Brain microvascular endothelial cell (primary cell): ENCODE measurements around the gene ECM2.

Experiments
- DNase-seq: peaks from one replicate; pipeline ENCODE4 v3.0.0-alpha.2; 2020
- H3K27ac ChIP-seq: fragments of 250-450 bp; sonication (Bioruptor Pico); 2 replicates; pipeline ENCODE4 v1.5.1; 2020; ENCODE audit warnings: mild to moderate bottlenecking, moderate library complexity
- H3K27me3 ChIP-seq: fragments of 250-450 bp; sonication (Bioruptor Pico); replicated peaks from 2 replicates; pipeline ENCODE4 v1.5.1; 2020; ENCODE audit warnings: mild to moderate bottlenecking
- H3K36me3 ChIP-seq: fragments of 250-450 bp; sonication (Bioruptor Pico); replicated peaks from 2 replicates; pipeline ENCODE4 v1.5.1; 2020; ENCODE audit warnings: mild to moderate bottlenecking
- H3K4me3 ChIP-seq: 2 replicates; pipeline ENCODE4 v1.5.1; 2011; ENCODE audit warnings: low read depth, mild to moderate bottlenecking, control low read depth, low read length, moderate library complexity
- in situ Hi-C: cut with HindIII; loops from 2 replicates; pipeline ENCODE4 v1.10.0; 2017; ENCODE audit warnings: low sequenced_read_pairs, low pct_ligation_motif_present
- TF ChIP-seq, protein P1 (sequence below): IDR thresholded peaks from 2 replicates; pipeline ENCODE4 v1.5.1; 2011; ENCODE audit warnings: low read depth, mild to moderate bottlenecking, moderate library complexity, low read length, control low read depth, inconsistent platforms; ENCODE audit errors: missing control alignments

The ECM2 gene

DNA sequence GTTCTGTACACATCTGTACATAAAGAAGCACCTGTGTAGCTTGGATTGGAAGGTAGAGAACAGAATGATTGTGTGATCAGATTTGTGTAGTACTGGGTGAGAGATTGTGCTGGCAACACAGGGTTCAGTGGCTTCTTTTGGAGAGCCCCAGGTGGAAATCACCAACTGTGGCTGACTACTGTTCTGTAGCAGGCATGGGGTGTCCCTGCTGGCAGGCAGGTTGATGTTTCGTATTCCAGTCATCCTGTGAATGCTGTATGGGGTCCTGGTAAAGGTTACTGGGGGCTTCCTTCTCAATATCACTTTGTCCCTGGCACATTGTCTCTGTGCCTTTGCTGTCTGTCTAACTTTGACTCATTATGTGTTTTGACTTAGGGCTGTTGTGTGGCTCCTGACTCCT, 58.8 kb downstream of the ECM2 start:
- Histone ChIP-seq H3K27ac (no peak overlapping the region), H3K36me3 (no peaks in the 10 kb centered on the region), H3K27me3 (no peaks in the 10 kb centered on the region), H3K4me3 (no peak overlapping the region)
- in situ Hi-C loops, result no loop called here
- no peak for DNase-seq
- TF ChIP-seq, protein P1, sequence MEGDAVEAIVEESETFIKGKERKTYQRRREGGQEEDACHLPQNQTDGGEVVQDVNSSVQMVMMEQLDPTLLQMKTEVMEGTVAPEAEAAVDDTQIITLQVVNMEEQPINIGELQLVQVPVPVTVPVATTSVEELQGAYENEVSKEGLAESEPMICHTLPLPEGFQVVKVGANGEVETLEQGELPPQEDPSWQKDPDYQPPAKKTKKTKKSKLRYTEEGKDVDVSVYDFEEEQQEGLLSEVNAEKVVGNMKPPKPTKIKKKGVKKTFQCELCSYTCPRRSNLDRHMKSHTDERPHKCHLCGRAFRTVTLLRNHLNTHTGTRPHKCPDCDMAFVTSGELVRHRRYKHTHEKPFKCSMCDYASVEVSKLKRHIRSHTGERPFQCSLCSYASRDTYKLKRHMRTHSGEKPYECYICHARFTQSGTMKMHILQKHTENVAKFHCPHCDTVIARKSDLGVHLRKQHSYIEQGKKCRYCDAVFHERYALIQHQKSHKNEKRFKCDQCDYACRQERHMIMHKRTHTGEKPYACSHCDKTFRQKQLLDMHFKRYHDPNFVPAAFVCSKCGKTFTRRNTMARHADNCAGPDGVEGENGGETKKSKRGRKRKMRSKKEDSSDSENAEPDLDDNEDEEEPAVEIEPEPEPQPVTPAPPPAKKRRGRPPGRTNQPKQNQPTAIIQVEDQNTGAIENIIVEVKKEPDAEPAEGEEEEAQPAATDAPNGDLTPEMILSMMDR, result no peak

DNA sequence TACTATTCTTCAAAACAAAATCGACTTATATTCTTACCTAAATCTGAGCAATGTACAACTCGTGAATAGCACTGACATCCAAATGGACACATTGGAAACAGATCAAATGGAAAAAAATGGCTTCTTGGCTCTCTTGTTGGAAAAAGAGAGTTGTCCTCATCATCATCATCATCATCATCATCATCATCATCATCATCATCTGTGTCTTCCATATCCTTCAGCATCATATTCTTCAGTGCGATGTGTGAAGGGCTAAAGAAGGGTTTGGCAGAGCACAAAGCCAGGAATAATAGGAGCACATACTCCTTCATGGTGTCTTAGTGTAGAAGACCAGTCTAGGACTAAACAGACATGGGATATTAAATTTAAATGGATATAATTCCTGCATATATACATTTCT, 61.2 kb downstream of the ECM2 start:
- TF ChIP-seq, protein P1, result no peak
- H3K4me3 ChIP-seq, result no peak overlapping the region
- H3K27me3 ChIP-seq, result no peaks in the 10 kb centered on the region
- no peaks in the 10 kb centered on the region for H3K36me3 ChIP-seq
- DNase-seq, result no peak
- no peak overlapping the region for H3K27ac ChIP-seq
- in situ Hi-C loops, result no loop called here

DNA sequence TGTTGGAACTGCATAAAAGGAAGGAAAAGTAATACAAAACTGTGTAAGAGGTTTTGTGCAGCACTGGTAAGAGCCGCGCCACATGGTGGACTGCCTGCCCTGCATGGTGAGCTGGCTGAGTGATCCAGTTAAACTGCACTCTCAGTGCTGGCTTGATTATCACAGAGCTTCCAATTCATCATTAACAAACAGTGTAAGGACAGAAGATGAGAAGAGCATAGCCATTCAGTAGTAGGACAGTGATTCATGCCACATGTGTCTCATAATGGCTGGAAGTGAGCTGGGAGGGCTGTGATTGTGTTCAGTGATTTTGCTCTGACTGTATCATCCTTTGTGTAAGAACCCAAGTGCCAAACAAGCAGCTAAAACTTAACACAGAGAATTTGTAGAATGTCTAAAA, 67.6 kb downstream of the ECM2 start:
- TF ChIP-seq, protein P1, result no peak
- Histone ChIP-seq H3K27me3 (no peaks in the 10 kb centered on the region), H3K4me3 (no peak overlapping the region), H3K36me3 (no peaks in the 10 kb centered on the region), H3K27ac (no peak overlapping the region)
- no peak for DNase-seq
- in situ Hi-C loops, result no loop called here

DNA sequence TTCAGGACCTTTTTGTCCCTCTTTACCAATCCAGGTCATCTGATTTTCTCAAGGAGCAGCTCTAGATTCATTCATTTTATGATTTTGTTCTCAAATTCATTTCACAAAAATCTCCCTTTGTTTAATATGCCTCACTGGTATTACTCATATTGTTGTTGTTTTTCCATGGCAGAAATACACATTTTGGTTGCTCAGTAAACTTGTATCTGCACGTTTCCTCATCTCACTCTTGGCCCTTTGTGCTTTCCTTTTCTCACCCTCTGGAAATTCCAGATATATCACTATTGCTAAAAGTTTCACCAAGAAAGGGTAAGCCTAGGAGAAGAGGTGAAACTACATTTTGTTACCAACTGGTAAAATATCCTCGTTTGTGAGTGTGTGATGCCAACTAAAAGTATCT, 68.3 kb downstream of the ECM2 start:
- no peak for DNase-seq
- TF ChIP-seq, protein P1, result no peak
- Histone ChIP-seq H3K27ac (no peak overlapping the region), H3K4me3 (no peak overlapping the region), H3K36me3 (no peaks in the 10 kb centered on the region), H3K27me3 (no peaks in the 10 kb centered on the region)
- in situ Hi-C loops, result no loop called here

DNA sequence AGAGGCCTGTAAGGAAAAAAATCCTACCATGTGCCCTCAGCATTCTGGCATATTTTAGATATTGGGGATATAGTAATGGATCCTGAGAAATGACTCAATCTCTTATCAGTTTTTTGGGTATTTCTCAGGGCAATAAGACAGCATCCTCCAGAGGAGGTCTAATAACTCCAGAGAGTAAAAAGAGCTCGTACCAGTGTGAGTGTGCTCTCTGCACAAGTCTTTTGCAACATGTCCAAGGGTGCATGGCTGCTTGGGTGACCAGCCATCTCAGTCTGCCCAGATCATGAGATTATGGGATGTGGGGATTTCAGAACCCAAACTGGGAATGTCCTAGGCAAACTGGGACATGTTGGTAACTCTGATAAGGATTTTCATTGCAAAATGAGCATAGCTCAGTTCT, 68.7 kb downstream of the ECM2 start:
- H3K27me3 ChIP-seq, result no peaks in the 10 kb centered on the region
- DNase-seq, result no peak
- H3K36me3 ChIP-seq, result no peaks in the 10 kb centered on the region
- TF ChIP-seq, protein P1, result no peak
- H3K27ac ChIP-seq, result no peak overlapping the region
- no peak overlapping the region for H3K4me3 ChIP-seq
- in situ Hi-C loops, result no loop called here

DNA sequence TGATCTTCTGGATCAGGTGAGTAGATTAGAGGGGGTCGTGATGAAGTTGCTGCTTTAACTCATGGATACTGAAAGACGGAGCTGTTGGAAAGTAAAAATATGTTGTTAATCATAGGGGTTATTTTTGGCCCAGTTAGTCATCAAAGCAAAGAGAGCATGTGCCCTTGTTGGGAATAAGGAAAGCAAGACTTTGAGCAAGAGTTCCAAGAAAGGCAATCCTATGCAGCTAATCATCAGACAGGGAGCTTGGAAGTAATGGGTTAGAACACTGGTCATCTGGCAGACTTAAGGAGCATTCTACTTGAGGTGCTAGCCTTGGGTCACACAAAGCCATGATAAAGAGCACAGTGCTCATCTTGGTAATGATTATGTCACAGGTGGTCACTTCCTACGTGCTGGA, 71.8 kb downstream of the ECM2 start:
- in situ Hi-C loops, result no loop called here

More for the DNA sequence above, 71.8 kb downstream of the ECM2 start:
- Histone ChIP-seq H3K36me3 (no peaks in the 10 kb centered on the region), H3K27me3 (no peaks in the 10 kb centered on the region), H3K4me3 (no peak overlapping the region), H3K27ac (no peak overlapping the region)
- TF ChIP-seq, protein P1, result no peak
- DNase-seq, result peak; percentile 70
